HG02588 (cell line): ENCODE measurements around the gene PHKA1.
"Not testable (repeated sequence)": the region's sequence is repeated elsewhere in the genome, so short reads cannot be mapped to it uniquely, and the experiment has no call there.

Source experiments
- ATAC-seq: cut with Tn5 transposase; IDR thresholded peaks from one replicate; pipeline ENCODE4 v1.9.1; 2021; ENCODE audit warnings: mild to moderate bottlenecking, moderate library complexity; ENCODE audit not compliant: unreplicated experiment

Gene PHKA1

GRCh38 chrX:72669508-72669907, 44.6 kb downstream of the PHKA1 start:
- not testable (repeated sequence) for ATAC-seq

- no peak for ATAC-seq
Measured at GRCh38 chrX:72666451-72666850, 47.7 kb downstream of the PHKA1 start.

DNA sequence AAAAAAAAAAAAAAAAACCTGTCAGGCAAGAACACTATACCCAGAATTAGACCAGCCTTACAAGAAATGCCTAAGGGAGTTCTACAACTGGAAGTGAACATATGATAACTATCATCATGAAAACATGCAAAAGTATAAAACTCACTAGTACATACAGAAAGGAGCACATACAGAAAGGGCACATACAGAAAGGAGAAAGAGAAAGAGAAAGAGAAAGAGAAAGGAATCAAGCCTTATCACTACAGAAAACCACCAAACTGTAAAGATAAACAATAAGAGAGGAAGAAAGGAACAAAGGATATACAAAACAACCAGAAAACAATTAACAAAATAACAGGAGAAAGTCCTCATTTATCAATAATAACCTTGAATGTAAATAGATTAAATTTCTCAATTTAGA, 50.4 kb downstream of the PHKA1 start:
- no peak for ATAC-seq

GRCh38 chrX:72662020-72662747, 51.9 kb downstream of the PHKA1 start:
- ATAC-seq: no peak

GRCh38 chrX:72659723-72660122, 54.4 kb downstream of the PHKA1 start:
- ATAC-seq: no peak

- no peak for ATAC-seq
Measured at GRCh38 chrX:72652082-72652481, 62.0 kb downstream of the PHKA1 start.

GRCh38 chrX:72644946-72645345, 69.2 kb downstream of the PHKA1 start:
- ATAC-seq: no peak

- no peak for ATAC-seq
Measured at GRCh38 chrX:72641611-72642010, 72.5 kb downstream of the PHKA1 start.

DNA sequence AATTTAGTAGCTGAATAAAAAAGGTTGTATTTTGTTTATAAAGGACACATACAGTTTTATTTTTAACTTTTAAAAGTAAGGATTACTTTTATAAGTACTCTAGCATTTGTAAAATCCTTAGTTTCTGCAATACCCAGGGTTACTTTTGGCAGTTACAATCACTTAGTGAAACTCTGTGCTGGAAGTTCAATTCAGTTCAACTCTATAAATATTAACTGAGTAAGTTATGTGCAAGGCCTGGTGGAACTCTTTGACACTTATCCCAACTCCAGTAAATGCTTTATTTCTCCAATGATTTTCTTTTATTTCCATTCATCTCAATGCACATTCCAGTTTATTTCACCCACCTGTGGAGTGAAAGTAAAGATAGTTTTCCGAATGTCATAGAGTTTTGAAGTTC, 78.2 kb downstream of the PHKA1 start:
- no peak for ATAC-seq

DNA sequence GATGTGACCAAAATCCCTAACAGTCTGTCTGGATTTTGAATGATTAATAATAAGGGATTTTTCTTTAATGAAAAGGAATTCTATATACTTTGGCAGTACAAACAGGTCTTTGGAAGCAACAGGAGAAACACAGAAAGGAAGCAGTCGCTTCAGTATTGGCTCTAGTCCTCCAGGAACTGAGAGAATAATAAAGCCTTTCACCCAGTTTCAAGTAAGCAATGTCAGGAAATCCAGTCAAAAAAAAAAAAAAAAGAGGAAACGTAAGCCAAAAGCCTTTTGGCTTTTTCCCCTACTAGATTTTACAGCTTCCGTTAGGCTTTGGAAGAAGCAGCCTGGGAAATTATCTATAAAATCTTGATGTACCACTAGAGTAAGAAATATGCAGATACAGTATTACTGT, 79.8 kb downstream of the PHKA1 start:
- no peak for ATAC-seq

GRCh38 chrX:72630185-72630584, 83.9 kb downstream of the PHKA1 start:
- no peak for ATAC-seq

- ATAC-seq: no peak
Measured at GRCh38 chrX:72624194-72624593, 89.9 kb downstream of the PHKA1 start.

DNA sequence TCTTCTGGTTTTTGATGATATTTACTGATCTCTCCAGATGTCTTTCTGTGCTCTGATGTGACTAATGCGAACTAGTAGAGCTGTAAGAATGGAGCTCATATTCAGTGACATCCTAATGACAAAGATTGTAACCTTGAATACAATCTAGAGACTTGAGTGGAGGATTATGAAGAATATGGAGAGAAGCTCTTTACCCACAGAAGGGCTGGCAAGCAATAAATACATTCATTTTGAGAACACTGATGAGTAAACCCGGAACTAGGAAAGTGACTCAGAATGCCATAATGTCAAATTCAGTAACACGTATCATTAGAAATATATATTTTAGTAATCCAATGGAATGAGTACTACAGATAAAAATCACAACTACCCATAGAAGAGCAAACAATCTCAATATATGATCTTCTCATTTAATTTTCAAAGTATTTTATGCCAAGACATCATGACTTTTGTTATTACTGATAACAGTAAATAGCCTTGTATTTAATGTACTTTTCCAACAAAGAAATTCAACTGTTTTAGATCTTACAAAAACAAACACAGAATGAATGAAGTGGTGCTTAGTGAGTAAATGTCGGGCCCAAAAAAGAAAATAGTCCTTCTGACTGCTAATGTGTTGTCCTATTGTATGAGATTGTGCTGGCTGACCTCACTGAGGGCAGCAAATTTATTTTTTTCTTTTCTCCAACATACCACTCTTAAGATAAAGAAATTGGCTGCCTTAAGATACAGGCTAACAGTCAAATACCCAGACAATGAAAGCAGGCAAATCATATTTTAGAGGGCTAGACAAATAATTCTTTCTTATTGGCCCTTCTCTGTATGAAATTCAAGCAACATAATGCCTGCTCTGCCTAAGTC, 92.3 kb downstream of the PHKA1 start:
- ATAC-seq: peak; percentile 78

DNA sequence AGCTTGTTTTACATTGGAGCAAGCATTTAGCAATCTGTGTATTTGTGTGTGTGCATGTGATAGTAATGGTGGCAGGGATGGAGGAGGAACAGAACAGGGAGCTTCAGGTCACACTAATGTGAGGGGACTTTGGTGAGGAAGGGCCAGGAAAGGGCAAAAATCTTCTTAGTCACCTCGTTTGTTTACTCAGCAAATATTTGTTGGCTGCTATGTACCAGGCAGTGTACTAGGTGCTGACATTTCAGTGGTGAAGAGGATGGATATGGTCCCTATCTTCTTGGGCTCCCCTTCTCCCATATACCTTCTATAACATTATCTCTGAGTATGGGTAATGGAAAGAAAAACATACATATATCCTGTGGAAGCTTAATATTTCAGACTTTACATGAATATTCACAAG, 92.9 kb downstream of the PHKA1 start:
- peak; percentile 20 for ATAC-seq

- ATAC-seq: no peak
Measured at GRCh38 chrX:72620550-72621145, 93.5 kb downstream of the PHKA1 start.

GRCh38 chrX:72609313-72609712, 104.8 kb downstream of the PHKA1 start:
- ATAC-seq: no peak

- no peak for ATAC-seq
Measured at GRCh38 chrX:72604705-72605104, 109.4 kb downstream of the PHKA1 start.

GRCh38 chrX:72604112-72604511, 110.0 kb downstream of the PHKA1 start:
- no peak for ATAC-seq

- not testable (repeated sequence) for ATAC-seq
Measured at GRCh38 chrX:72591038-72591437, 123.1 kb downstream of the PHKA1 start.

GRCh38 chrX:72584163-72584562, 129.9 kb downstream of the PHKA1 start:
- ATAC-seq: no peak

DNA sequence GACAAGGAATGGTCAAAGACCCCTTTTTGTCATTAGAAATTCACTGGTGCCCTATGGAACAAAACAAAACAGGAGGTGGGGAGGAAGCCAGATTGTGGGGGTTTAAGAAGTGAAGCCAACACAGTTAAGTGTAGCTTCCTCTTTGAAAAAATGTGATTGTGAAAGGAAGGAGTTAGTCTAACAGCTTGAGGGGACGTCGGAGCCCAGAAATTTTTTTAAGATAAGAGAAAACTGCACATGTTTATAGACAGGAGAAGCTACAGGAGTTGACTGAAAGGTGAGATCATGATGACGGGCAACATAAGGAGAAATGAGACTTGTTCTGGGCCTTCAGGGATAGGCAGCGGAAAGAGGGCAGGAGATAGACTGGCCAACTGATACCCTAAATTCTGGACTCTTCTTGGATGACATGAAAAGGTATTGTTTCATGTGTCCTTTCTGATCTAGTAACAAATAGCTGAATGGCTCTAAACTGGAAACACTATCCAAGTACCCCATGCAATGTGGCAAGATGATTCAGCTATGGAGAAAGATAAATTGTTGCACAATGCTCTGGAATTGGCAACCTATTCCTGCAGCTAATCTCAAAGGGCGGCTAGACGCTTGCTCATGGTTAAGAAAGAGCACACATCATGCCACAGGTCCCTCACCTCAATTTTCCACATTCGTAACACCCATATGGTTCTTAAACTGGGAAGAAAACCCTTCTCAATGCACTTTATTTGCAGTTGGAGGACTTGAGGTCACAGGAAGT, 137.8 kb downstream of the PHKA1 start:
- ATAC-seq: no peak
